K562 (cell line): ENCODE data around the gene ELK1. TPM values are rescaled to one million over a fixed set of nuclear protein-coding genes. Genes with fewer than 3 reads are reported as not detected.

Experiments
- ATAC-seq: fragments of 200-7000 bp; cut with Tn5 transposase; 3 replicates; pipeline ENCODE4 v1.9.1; 2020; ENCODE audit warnings: moderate library complexity
- BruUV-seq: library from RNA; stranded (reverse); fragments of 400-500 nt; replicated peaks from 2 replicates; lab custom pipeline; 2021; lab: Mats Ljungman, UMichigan
- CTCF ChIA-PET: fragments of 300-600 bp; formaldehyde crosslinking; extraction: SDS; loops from one replicate; lab custom pipeline; 2021; ENCODE audit warnings: low intra/inter-chr PET ratio; lab: Yijun Ruan, JAX
- POLR2A ChIA-PET: fragments of 300-600, 350-650 bp; sonication (Branson Sonifier 250); formaldehyde crosslinking; extraction: SDS; loops from one replicate; lab custom pipeline; 2021; ENCODE audit warnings: antibody characterized with exemption, inconsistent platforms; lab: Yijun Ruan, JAX
- DNase-seq, 4 experiments: peaks; one replicate each; pipeline versions ENCODE4 v3.0.0 to v3.0.0-alpha.2; 2011 to 2018; ENCODE audit warnings: low spot score in 3 of 4, mixed read lengths in 3 of 4; ENCODE audit errors: extremely low read depth in 1 of 4
- FAIRE-seq: peaks from 2 replicates; lab custom pipeline; 2011; peaks lifted over from hg19 to GRCh38; lab: Jason Lieb, UNC
- H2AFZ ChIP-seq: 2 replicates; pipeline ENCODE4 v1.6.0; 2011; ENCODE audit warnings: low read depth, low read length, control low read depth, inconsistent platforms
- H3K27ac ChIP-seq: fragments of 200-600 bp; 3 replicates; pipeline ENCODE4 v1.8.0; 2011; ENCODE audit warnings: low read depth, mild to moderate bottlenecking, control low read depth, inconsistent platforms, low read length, moderate library complexity, mixed read lengths; ENCODE audit errors: extremely low read depth
- H3K27me3 ChIP-seq, 2 experiments: fragments of 300-600 bp in 1 of 2; 2 replicates in 1 of 2; 3 replicates in 1 of 2; pipeline versions ENCODE4 v1.6.0 to v1.8.0; 2011; ENCODE audit warnings: inconsistent platforms in 2 of 2, low read length in 2 of 2, mild to moderate bottlenecking in 1 of 2, mixed read lengths in 1 of 2, moderate library complexity in 1 of 2; ENCODE audit not compliant: control insufficient read depth in 2 of 2, insufficient read depth in 2 of 2
- H3K36me3 ChIP-seq: fragments of 300-600 bp; 3 replicates; pipeline ENCODE4 v1.8.0; 2011; ENCODE audit warnings: mild to moderate bottlenecking, low read length, inconsistent platforms; ENCODE audit not compliant: control insufficient read depth, insufficient read depth
- H3K4me1 ChIP-seq, 2 experiments: fragments of 200-600 bp in 1 of 2; replicated peaks in 1 of 2; 2 replicates in 1 of 2; 3 replicates in 1 of 2; pipeline versions ENCODE4 v1.5.1 to v1.8.0; 2011; ENCODE audit warnings: inconsistent platforms in 2 of 2, low read length in 2 of 2, mild to moderate bottlenecking in 1 of 2, mixed read lengths in 1 of 2, moderate library complexity in 1 of 2; ENCODE audit not compliant: control insufficient read depth in 2 of 2, insufficient read depth in 2 of 2
- H3K4me2 ChIP-seq: 2 replicates; pipeline ENCODE4 v1.6.1; 2011; ENCODE audit warnings: low read length, control low read depth, inconsistent platforms, mixed read lengths; ENCODE audit not compliant: insufficient read depth
- H3K4me3 ChIP-seq: fragments of 200-600 bp; sonication (generic), shearing (Covaris generic); 2 replicates; pipeline ENCODE4 v1.5.1; 2016; ENCODE audit warnings: control low read depth, inconsistent platforms
- H3K79me2 ChIP-seq: fragments of 200-600 bp; 3 replicates; pipeline ENCODE4 v1.8.0; 2011; ENCODE audit warnings: low read length, inconsistent platforms; ENCODE audit not compliant: control insufficient read depth, insufficient read depth
- H3K9ac ChIP-seq, 2 experiments: 2 replicates each; pipeline versions ENCODE4 v1.6.0 to v1.6.1; 2011; ENCODE audit warnings: low read depth in 2 of 2, low read length in 2 of 2, control low read depth in 1 of 2, inconsistent platforms in 1 of 2, mild to moderate bottlenecking in 1 of 2, mixed read lengths in 1 of 2; ENCODE audit not compliant: insufficient read depth in 1 of 2
- H3K9me1 ChIP-seq: one replicate; pipeline ENCODE4 v1.6.0; 2011; ENCODE audit warnings: inconsistent platforms, mild to moderate bottlenecking, low read length, moderate library complexity; ENCODE audit not compliant: control insufficient read depth, insufficient read depth
- H3K9me3 ChIP-seq: replicated peaks from 2 replicates; pipeline ENCODE4 v1.5.1; 2011; ENCODE audit warnings: low read depth, low read length, inconsistent platforms; ENCODE audit not compliant: control insufficient read depth, insufficient read depth
- H4K20me1 ChIP-seq: replicated peaks from 2 replicates; pipeline ENCODE4 v1.6.1; 2011; ENCODE audit warnings: low read length, inconsistent platforms, mixed read lengths; ENCODE audit not compliant: control insufficient read depth, insufficient read depth
- CEBPB ChIP-seq: fragments of 450-650 bp; IDR thresholded peaks from 2 replicates; pipeline ENCODE4 v1.6.1; 2016; ENCODE audit warnings: missing genetic modification characterization, missing compliant biosample characterization
- CEBPG ChIP-seq, 3 experiments: fragments of 200-800 bp in 1 of 3; sonication (Bioruptor generic) in 1 of 3; sonication (generic) in 1 of 3; formaldehyde crosslinking in 1 of 3; IDR thresholded peaks in 2 of 3; conservative IDR thresholded peaks in 1 of 3; 2 replicates each; pipeline versions ENCODE4 v1.6.1 to v1.8.0; 2016 to 2022; ENCODE audit warnings: missing compliant biosample characterization in 2 of 3, missing genetic modification characterization in 2 of 3, mild to moderate bottlenecking in 1 of 3, missing genetic modification reagents in 1 of 3
- GATAD2A ChIP-seq: fragments of 450-650 bp; IDR thresholded peaks from 2 replicates; pipeline ENCODE4 v1.6.1; 2017
- GTF3C2 ChIP-seq: IDR thresholded peaks from 3 replicates; pipeline ENCODE4 v1.6.1; 2011; ENCODE audit warnings: borderline replicate concordance, mild to moderate bottlenecking, moderate library complexity; ENCODE audit not compliant: insufficient read length; ENCODE audit errors: extremely low read depth
- KAT8 ChIP-seq: fragments of 450-650 bp; IDR thresholded peaks from 2 replicates; pipeline ENCODE4 v1.6.1; 2016; ENCODE audit warnings: low read depth, mild to moderate bottlenecking
- MCM3 ChIP-seq: fragments of 450-650 bp; IDR thresholded peaks from 2 replicates; pipeline ENCODE4 v1.6.1; 2016
- SLC30A9 ChIP-seq: fragments of 250-450 bp; sonication (Bioruptor Pico); IDR thresholded peaks from 2 replicates; pipeline ENCODE4 v1.8.0; 2022; ENCODE audit warnings: mild to moderate bottlenecking, moderate library complexity
- XRCC3 ChIP-seq: fragments of 450-650 bp; IDR thresholded peaks from 2 replicates; pipeline ENCODE4 v1.6.1; 2017; ENCODE audit warnings: mild to moderate bottlenecking, moderate library complexity
- ZNF444 ChIP-seq: fragments of 250-450 bp; sonication (Bioruptor Pico); IDR thresholded peaks from 2 replicates; pipeline ENCODE4 v1.4.0; 2020; ENCODE audit warnings: mild to moderate bottlenecking, moderate library complexity
- ZNF586 ChIP-seq: fragments of 450-650 bp; formaldehyde crosslinking; conservative IDR thresholded peaks from 2 replicates; pipeline ENCODE4 v1.4.0; 2020; ENCODE audit warnings: mild to moderate bottlenecking, moderate library complexity
- WGBS: fragments of 100-300 bp; shearing (Covaris generic); methylation state at CpG from one replicate; pipeline ENCODE4 v1.1.6; 2016; ENCODE audit warnings: low coverage, mixed read lengths; ENCODE audit not compliant: insufficient coverage; ENCODE audit errors: missing lambda C conversion rate; 5-methylcytosine and 5-hydroxymethylcytosine counted together
- in situ Hi-C: fragments of 300-500 bp; cut with MboI; formaldehyde crosslinking; loops from 4 replicates; pipeline ENCODE4 v1.15.0; 2018; ENCODE audit warnings: inconsistent platforms, mixed read lengths
- intact Hi-C: fragments of 100-400 bp; cut with micrococcal nuclease; formaldehyde crosslinking; loops from 2 replicates; pipeline ENCODE4 v1.14.2; 2022
- polyA plus RNA-seq, 8 experiments: library from polyadenylated mRNA; depleted of rRNA in 4 of 8; stranded (reverse) in 5 of 8; unstranded in 3 of 8; fragments of >200 nt; fragmentation: Nextera tagmentation in 2 of 8; fragmentation: Illumina TruSeq in 1 of 8; extraction: Ambion mirVana in 2 of 8; extraction: Trizol in 1 of 8; gene quantifications; 2 replicates each; pipeline versions ENCODE4 v1.2.1 to v1.2.3, GENCODE V29; 2011 to 2014; ENCODE audit warnings: inconsistent platforms in 1 of 8, missing spikeins in 1 of 8
- total RNA-seq, 7 experiments: library from RNA; depleted of rRNA in 6 of 7; stranded (reverse); fragments of >200 nt in 6 of 7; fragmentation: Illumina TruSeq in 2 of 7; extraction: Trizol in 2 of 7; gene quantifications; 2 replicates each; pipeline versions ENCODE4 v1.2.1 to v1.2.3, GENCODE V29; 2011 to 2021; ENCODE audit warnings: low replicate concordance in 1 of 7

The ELK1 gene
- total and polyA plus RNA-seq, 9 of the 15 experiments (the other 6 are each of a cell fraction or from before 2014, with no cell fraction given), result 4.4 to 74.9 (median 26.5) TPM

- FAIRE-seq, result no peak
- in situ Hi-C loops, result no loop called here
- no peak overlapping the region for H3K4me2 ChIP-seq
- no peak for TF ChIP-seq KAT8
- no peak for TF ChIP-seq MCM3
- TF ChIP-seq ZNF444 (CRISPR knock-in tag), result no peak
- TF ChIP-seq CEBPG (CRISPR knock-in tag; IDR thresholded peaks at IDR 0.05), result no peak
- peak in 1 of 2 experiments; percentile 62; a peak in 2 of 4 replicates for TF ChIP-seq CEBPG (tag; conservative IDR thresholded peaks at IDR 0.05 in 1 of 2, IDR thresholded peaks at IDR 0.05 in 1 of 2)
- no peak for TF ChIP-seq GTF3C2
- no peak for TF ChIP-seq GATAD2A
- TF ChIP-seq SLC30A9, result no peak
- peak; percentile 86 for TF ChIP-seq CEBPB (tag)
- TF ChIP-seq XRCC3, result no peak
- TF ChIP-seq ZNF586 (CRISPR knock-in tag), result no peak
Measured at GRCh38 chrX:47633689-47634590, 16.4 kb downstream of the ELK1 start.

More at GRCh38 chrX:47633689-47634590, 16.4 kb downstream of the ELK1 start:
- ChIA-PET CTCF (no interaction called here), POLR2A (interaction anchor here (1.7 kb wide), 1 partner anchor 16 kb away, joined by 4 read pairs; the partner anchor contains the start of gene ELK1)
- WGBS, result 53% methylated on average over 14 of the region's 14 CpGs
- Histone ChIP-seq H3K9me3 (no peaks in the 10 kb centered on the region), H2AFZ (no peak overlapping the region), H3K79me2 (no peaks in the 10 kb centered on the region), H3K27me3 (no peaks in the 10 kb centered on the region), H3K27ac (no peak overlapping the region), H3K36me3 (peaks cover 38% of the 10 kb centered on the region; the same call in 2 of the 3 replicates), H3K4me3 (no peak overlapping the region), H4K20me1 (no peaks in the 10 kb centered on the region), H3K9ac (no peak overlapping the region), H3K4me1 (peaks cover 8 to 11% of the 10 kb centered on the region in 2 experiments), H3K9me1 (no peaks in the 10 kb centered on the region)
- intact Hi-C loops, result no loop called here
- no TSS peak for BruUV-seq
- DNase-seq (no peak), ATAC-seq (no peak; the same call in 2 of the 3 replicates)
